MG63 (cell line): ENCODE measurements around the gene LRCH2. TPM values are rescaled to one million over a fixed set of nuclear protein-coding genes. Genes with fewer than 3 reads are reported as not detected.

ENCODE experiments used
- DNase-seq: peaks from one replicate; pipeline ENCODE4 v3.0.0-alpha.2; 2020
- H3K27me3 ChIP-seq: fragments of 250-450 bp; sonication (Bioruptor Pico); 2 replicates; pipeline ENCODE4 v1.5.1; 2020; ENCODE audit warnings: mild to moderate bottlenecking, moderate library complexity
- H3K36me3 ChIP-seq: fragments of 250-450 bp; sonication (Bioruptor Pico); 2 replicates; pipeline ENCODE4 v1.5.1; 2020; ENCODE audit warnings: mild to moderate bottlenecking, moderate library complexity
- H3K4me3 ChIP-seq: fragments of 250-450 bp; sonication (Bioruptor Pico); 2 replicates; pipeline ENCODE4 v1.5.1; 2020; ENCODE audit warnings: mild to moderate bottlenecking, moderate library complexity
- H3K9me3 ChIP-seq: fragments of 250-450 bp; sonication (Bioruptor Pico); 2 replicates; pipeline ENCODE4 v1.5.1; 2020; ENCODE audit warnings: mild to moderate bottlenecking, moderate library complexity
- total RNA-seq: library from RNA; depleted of rRNA; stranded (reverse); fragments of >200 nt; shearing (Covaris generic); gene quantifications from 2 replicates; pipeline ENCODE4 v1.2.3, GENCODE V29; 2014; ENCODE audit warnings: low replicate concordance; rRNA removed

LRCH2 gene
- 0.46 and 1.1 TPM in 2 replicates for total RNA-seq

GRCh38 chrX:115233497-115234455, at the start of gene LRCH2:
LRCH2 (minus strand) TSS chrX:115234096; CDS start chrX:115234041, 55 bp downstream.
- H3K9me3 ChIP-seq: no peaks in the 10 kb centered on the region
- peak within 1 kb of the TSS; percentile 55 for H3K4me3 ChIP-seq
- H3K27me3 ChIP-seq: no peaks in the 10 kb centered on the region
- DNase-seq: peak; percentile 26
- no peaks in the 10 kb centered on the region for H3K36me3 ChIP-seq

- no peaks in the 10 kb centered on the region for H3K27me3 ChIP-seq
- H3K9me3 ChIP-seq: no peaks in the 10 kb centered on the region
- no peak overlapping the region for H3K4me3 ChIP-seq
- no peaks in the 10 kb centered on the region for H3K36me3 ChIP-seq
- DNase-seq: no peak
Measured at GRCh38 chrX:115269051-115269683, 35.3 kb upstream of the LRCH2 start.

GRCh38 chrX:115268421-115268820, 34.5 kb upstream of the LRCH2 start:
- Histone ChIP-seq H3K9me3 (no peaks in the 10 kb centered on the region), H3K4me3 (no peak overlapping the region), H3K27me3 (no peaks in the 10 kb centered on the region), H3K36me3 (no peaks in the 10 kb centered on the region)
- no peak for DNase-seq

- H3K36me3 ChIP-seq: no peaks in the 10 kb centered on the region
- H3K4me3 ChIP-seq: no peak overlapping the region
- no peaks in the 10 kb centered on the region for H3K27me3 ChIP-seq
- no peaks in the 10 kb centered on the region for H3K9me3 ChIP-seq
- DNase-seq: no peak
Measured at GRCh38 chrX:115266300-115266699, 32.4 kb upstream of the LRCH2 start.

- Histone ChIP-seq H3K27me3 (no peaks in the 10 kb centered on the region), H3K36me3 (no peaks in the 10 kb centered on the region), H3K9me3 (no peaks in the 10 kb centered on the region), H3K4me3 (no peak overlapping the region)
- DNase-seq: no peak
Measured at GRCh38 chrX:115264009-115264408, 30.1 kb upstream of the LRCH2 start.

GRCh38 chrX:115261148-115261547, 27.3 kb upstream of the LRCH2 start:
- H3K9me3 ChIP-seq: no peaks in the 10 kb centered on the region
- no peaks in the 10 kb centered on the region for H3K27me3 ChIP-seq
- no peak for DNase-seq
- H3K36me3 ChIP-seq: no peaks in the 10 kb centered on the region
- H3K4me3 ChIP-seq: no peak overlapping the region

GRCh38 chrX:115260330-115260729, 26.4 kb upstream of the LRCH2 start:
- Histone ChIP-seq H3K27me3 (no peaks in the 10 kb centered on the region), H3K9me3 (no peaks in the 10 kb centered on the region), H3K4me3 (no peak overlapping the region), H3K36me3 (no peaks in the 10 kb centered on the region)
- no peak for DNase-seq

- H3K36me3 ChIP-seq: no peaks in the 10 kb centered on the region
- DNase-seq: no peak
- no peaks in the 10 kb centered on the region for H3K9me3 ChIP-seq
- no peak overlapping the region for H3K4me3 ChIP-seq
- H3K27me3 ChIP-seq: no peaks in the 10 kb centered on the region
Measured at GRCh38 chrX:115259238-115259875, 25.5 kb upstream of the LRCH2 start.

- Histone ChIP-seq H3K9me3 (no peaks in the 10 kb centered on the region), H3K36me3 (no peaks in the 10 kb centered on the region), H3K4me3 (no peak overlapping the region), H3K27me3 (no peaks in the 10 kb centered on the region)
- DNase-seq: no peak
Measured at GRCh38 chrX:115257711-115258110, 23.8 kb upstream of the LRCH2 start.

- no peaks in the 10 kb centered on the region for H3K9me3 ChIP-seq
- no peaks in the 10 kb centered on the region for H3K36me3 ChIP-seq
- no peak overlapping the region for H3K4me3 ChIP-seq
- H3K27me3 ChIP-seq: no peaks in the 10 kb centered on the region
- no peak for DNase-seq
Measured at GRCh38 chrX:115255003-115255402, 21.1 kb upstream of the LRCH2 start.

- no peak for DNase-seq
- no peaks in the 10 kb centered on the region for H3K27me3 ChIP-seq
- H3K4me3 ChIP-seq: no peak overlapping the region
- H3K9me3 ChIP-seq: no peaks in the 10 kb centered on the region
- H3K36me3 ChIP-seq: no peaks in the 10 kb centered on the region
Measured at GRCh38 chrX:115251458-115252233, 17.8 kb upstream of the LRCH2 start.

GRCh38 chrX:115237056-115237455, 3.2 kb upstream of the LRCH2 start:
- H3K36me3 ChIP-seq: no peaks in the 10 kb centered on the region
- no peak overlapping the region for H3K4me3 ChIP-seq
- no peak for DNase-seq
- no peaks in the 10 kb centered on the region for H3K27me3 ChIP-seq
- H3K9me3 ChIP-seq: no peaks in the 10 kb centered on the region

GRCh38 chrX:115236560-115236959, 2.7 kb upstream of the LRCH2 start:
- no peaks in the 10 kb centered on the region for H3K9me3 ChIP-seq
- H3K36me3 ChIP-seq: no peaks in the 10 kb centered on the region
- no peak overlapping the region for H3K4me3 ChIP-seq
- DNase-seq: no peak
- H3K27me3 ChIP-seq: no peaks in the 10 kb centered on the region

- Histone ChIP-seq H3K27me3 (no peaks in the 10 kb centered on the region), H3K36me3 (no peaks in the 10 kb centered on the region), H3K9me3 (no peaks in the 10 kb centered on the region), H3K4me3 (peak overlapping the region; percentile 55)
- DNase-seq: no peak
Measured at GRCh38 chrX:115234461-115234860, 565 bp upstream of the LRCH2 start.

GRCh38 chrX:115232933-115233496, 881 bp downstream of the LRCH2 start:
- no peaks in the 10 kb centered on the region for H3K36me3 ChIP-seq
- no peak for DNase-seq
- H3K4me3 ChIP-seq: peak overlapping the region; percentile 55
- H3K9me3 ChIP-seq: no peaks in the 10 kb centered on the region
- no peaks in the 10 kb centered on the region for H3K27me3 ChIP-seq

- no peak for DNase-seq
- Histone ChIP-seq H3K27me3 (no peaks in the 10 kb centered on the region), H3K36me3 (no peaks in the 10 kb centered on the region), H3K4me3 (no peak overlapping the region), H3K9me3 (no peaks in the 10 kb centered on the region)
Measured at GRCh38 chrX:115229337-115230003, 4.4 kb downstream of the LRCH2 start.
